GM18873 (cell line): Measurements from ENCODE around the gene FLG2.
"Not testable (repeated sequence)": the region's sequence is repeated elsewhere in the genome, so short reads cannot be mapped to it uniquely, and the experiment has no call there.

Experiments
- ATAC-seq: cut with Tn5 transposase; IDR thresholded peaks from one replicate; pipeline ENCODE4 v1.9.1; 2021; ENCODE audit warnings: mild to moderate bottlenecking, moderate library complexity, moderate number of reproducible peaks; ENCODE audit not compliant: unreplicated experiment, low FRiP score

Gene FLG2

DNA sequence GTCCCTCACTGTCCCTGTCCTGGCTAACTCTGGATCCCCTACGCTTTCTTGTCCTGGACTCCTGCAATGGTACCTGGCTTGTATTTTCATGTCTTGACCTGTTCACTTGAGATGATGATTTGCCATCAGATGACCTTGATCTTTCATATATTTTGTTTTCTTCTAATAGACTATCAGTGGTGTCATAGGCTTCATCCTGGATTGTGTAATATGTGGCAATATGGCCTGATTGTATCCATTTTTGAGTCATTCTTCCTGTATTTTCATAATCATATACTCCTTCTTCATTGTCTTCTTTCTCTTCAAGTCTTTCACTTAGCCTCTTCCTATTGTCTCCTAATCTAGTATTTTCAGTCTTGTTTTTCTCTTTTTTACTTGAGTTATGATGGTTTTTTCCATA lies 45.8 kb downstream of the FLG2 start:
- no peak for ATAC-seq

GRCh38 chr1:152313319-152313801 lies 46.4 kb downstream of the FLG2 start:
- no peak for ATAC-seq

DNA sequence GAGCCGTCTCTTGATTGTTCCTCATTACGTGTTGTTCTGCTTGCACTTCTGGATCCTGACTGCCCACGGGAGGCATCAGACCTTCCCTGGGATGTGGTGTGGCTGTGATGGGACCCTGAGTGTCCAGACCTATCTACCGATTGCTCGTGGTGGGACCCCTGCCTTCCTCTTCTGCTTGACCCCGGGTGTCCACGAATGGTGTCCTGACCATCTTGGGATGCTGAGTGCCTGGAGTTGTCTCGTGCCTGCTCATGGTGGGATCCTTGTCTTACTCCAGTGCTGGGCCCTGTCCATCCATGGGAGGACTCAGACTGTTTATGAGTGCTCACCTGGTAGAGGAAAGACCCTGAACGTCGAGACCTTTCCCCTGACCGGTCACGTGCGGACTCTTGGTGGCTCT lies 47.6 kb downstream of the FLG2 start:
- not testable (repeated sequence) for ATAC-seq

DNA sequence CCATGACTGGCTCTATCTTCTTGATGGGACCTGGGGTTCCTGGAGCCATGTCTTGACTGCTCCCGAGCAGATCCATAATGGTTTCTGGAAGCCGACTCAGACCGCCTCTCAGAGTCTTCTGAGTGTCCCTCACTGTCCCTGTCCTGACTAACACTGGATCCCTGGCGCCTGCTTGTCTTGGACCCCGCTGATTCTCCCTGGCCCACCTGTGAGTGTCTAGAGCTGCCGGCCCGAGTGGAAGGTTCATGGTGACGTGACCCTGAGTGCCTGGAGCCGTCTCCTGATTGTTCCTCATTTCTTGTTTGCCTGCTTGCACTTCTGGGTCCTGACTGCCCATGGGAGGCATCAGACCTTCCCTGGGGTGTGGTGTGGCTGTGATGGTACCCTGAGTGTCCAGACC lies 49.9 kb downstream of the FLG2 start:
- no peak for ATAC-seq

DNA sequence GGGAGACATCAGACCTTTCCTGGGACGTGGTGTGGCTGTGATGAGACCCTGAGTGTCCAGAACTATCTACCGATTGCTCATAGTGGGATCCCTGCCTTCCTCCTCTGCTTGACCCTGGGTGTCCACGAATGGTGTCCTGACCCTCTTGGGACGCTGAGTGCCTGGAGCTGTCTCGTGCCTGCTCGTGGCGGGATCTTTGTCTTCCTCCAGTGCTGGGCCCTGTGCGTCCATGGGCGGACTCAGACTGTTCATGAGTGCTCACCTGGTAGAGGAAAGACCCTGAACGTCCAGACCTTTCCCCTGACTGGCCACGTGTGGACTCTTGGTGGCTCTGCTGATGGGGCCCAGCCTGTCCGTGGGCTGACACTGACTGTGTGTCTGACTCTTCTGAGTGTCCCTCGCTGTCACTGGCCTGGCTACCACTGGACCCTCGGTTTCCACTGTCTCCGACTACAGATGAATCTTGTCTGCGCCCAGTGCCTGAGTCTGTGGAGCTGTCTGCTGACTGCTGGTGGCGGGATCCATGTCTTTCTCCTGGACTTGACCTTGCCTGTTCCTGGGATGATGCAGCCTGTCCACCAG lies 50.4 kb downstream of the FLG2 start:
- ATAC-seq, result not testable (repeated sequence)

DNA sequence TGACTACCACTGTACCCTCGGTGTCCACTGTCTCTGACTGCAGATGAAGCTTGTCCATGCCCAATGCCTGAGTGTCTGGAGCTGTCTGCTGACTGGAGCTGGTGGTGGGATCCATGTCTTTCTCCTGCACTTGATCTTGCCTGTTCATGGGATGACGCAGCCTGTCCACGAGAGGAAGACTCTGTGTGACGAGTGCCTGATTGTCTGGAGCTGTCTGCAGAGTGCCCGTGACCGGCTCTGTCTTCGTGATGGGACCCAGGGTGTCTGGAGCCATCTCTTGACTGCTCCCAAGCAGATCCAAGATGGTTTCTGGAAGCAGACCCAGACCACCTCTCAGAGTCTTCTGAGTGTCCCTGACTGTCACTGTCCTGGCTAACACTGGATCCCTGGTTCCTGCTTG lies 51.0 kb downstream of the FLG2 start:
- not testable (repeated sequence) for ATAC-seq

- not testable (repeated sequence) for ATAC-seq
Observed at GRCh38 chr1:152307970-152308369, 51.8 kb downstream of the FLG2 start.

GRCh38 chr1:152306123-152306522 lies 53.7 kb downstream of the FLG2 start:
- not testable (repeated sequence) for ATAC-seq

DNA sequence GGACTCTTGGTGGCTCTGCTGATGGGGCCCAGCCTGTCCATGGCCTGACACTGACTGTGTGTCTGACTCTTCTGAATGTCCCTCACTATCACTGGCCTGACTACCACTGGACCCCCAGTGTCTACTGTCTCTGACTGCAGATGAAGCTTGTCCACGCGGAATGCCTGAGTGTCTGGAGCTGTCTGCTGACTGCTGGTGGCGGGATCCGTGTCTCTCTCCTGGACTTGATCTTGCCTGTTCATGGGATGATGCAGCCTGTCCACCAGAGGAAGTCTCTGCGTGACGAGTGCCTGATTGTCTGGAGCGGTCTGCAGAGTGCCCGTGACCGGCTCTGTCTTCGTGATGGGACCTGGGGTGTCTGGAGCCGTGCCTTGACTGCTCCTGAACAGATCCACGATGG lies 55.0 kb downstream of the FLG2 start:
- ATAC-seq, result not testable (repeated sequence)

GRCh38 chr1:152303139-152303872 lies 56.5 kb downstream of the FLG2 start:
- not testable (repeated sequence) for ATAC-seq
